ENCODE measurements around the gene IRS1.
A peak's percentile ranks its signal among the peaks of the same experiment; 100 is the strongest.

Gene IRS1

DNA sequence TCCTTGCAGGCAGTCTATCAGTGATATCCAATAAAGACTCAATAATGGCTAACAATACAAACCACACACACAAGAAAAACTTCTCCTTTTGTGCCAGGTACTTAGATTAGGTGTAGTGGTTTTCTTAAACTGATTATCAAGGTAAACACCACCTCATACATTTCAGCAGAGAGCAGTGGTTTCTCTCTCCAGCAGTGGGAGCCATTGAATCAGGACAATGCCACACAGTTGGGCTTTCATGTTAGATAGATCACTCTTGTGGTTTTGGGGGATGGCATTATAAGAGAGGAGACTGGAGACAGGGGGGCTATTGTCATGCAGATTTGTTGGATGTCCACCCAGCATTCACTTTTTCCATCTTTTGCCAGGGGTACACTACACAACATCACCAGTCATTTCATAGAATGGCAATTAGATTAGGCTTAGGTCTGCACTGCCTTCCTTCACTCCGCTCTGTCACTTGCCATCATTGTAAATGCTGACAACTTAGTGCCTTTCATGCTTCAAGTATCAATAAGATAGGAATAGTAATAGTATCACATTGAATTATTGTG, 13.6 kb upstream of the IRS1 start:
- DNase-seq (ENCODE audit: low read depth in 3 of 3) = no peak

DNA sequence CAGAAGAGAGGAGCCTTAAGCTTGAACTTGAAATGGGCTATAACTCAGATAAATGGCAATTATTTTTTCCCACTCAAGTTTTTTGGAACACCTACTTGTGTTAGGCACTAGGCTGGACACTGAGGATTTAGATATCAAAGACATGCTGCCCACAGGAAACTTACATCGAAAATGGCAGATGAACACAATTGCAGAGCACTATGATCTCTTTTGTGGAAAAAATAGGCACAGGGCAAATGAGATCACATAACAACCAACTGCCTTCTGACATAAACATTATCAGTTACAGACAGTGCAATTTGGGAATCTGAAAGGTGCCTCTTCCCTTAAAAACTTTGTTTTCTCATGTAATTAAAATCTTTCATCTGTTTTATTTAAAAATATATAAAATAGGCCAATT, 3.8 kb upstream of the IRS1 start:
- DNase-seq (ENCODE audit: low read depth in 3 of 3) = no peak

DNA sequence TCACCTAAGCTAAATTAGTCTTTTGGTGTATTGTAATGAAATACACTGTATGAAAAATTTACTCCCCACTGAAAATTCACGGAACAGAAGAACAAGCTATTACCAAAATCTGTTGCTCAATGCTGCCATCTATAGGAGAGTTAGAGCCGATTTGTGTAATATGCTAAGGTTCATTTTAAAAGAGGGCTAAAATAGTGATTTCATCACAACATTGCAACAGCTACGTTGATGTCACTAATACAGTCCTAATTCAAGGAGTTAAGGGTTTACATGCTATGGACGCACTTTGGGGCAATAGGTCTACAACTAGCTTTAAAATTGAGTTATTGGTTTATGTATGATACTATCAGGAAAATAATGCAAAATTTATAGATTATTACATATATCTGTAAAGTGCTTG, 3.0 kb upstream of the IRS1 start:
- no peak for DNase-seq (ENCODE audit: low read depth in 3 of 3)

DNA sequence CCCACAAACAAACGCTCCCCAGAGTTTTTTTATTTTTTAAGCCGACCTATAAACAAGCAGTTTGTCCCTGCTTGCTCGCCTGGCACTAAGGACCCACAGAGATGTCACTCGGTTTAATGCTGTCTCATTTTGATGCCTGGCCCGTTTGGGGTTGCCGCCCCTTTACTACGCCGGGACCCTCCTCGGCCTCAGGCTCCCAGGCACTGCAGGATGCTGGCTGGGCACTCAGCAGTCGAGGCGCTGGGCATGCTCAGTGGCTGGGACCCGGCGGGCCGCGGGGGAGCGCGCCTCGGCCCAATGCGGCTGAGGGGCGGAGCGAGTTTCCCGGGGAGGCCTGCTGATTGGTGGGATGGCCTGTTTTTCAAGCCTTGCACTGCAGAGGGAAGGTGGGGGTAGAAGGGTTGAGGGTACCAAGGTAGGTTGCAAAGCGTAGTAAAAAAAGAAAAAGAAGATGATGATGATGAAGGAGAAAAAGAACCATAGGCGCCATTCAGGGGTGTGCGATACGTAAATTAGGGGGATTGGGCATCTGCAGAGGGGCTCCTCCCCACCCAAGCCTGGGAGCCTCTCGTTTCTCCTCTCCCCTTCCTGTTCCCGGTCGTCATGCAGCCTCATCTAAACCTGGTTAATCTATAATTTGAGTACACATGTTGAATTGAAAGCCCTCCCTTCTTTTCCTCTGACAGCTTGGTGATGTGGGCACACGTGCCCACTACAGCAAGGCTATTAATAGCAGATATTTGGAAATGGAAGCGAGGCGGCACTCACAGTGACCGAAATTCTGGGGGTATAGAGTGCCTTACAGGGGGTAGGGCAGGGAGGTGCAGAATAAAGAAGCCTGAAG, 1.5 kb upstream of the IRS1 start:
- peak; percentile 63 to 80 (median 69) for DNase-seq (ENCODE audit: low read depth in 3 of 3)

DNA sequence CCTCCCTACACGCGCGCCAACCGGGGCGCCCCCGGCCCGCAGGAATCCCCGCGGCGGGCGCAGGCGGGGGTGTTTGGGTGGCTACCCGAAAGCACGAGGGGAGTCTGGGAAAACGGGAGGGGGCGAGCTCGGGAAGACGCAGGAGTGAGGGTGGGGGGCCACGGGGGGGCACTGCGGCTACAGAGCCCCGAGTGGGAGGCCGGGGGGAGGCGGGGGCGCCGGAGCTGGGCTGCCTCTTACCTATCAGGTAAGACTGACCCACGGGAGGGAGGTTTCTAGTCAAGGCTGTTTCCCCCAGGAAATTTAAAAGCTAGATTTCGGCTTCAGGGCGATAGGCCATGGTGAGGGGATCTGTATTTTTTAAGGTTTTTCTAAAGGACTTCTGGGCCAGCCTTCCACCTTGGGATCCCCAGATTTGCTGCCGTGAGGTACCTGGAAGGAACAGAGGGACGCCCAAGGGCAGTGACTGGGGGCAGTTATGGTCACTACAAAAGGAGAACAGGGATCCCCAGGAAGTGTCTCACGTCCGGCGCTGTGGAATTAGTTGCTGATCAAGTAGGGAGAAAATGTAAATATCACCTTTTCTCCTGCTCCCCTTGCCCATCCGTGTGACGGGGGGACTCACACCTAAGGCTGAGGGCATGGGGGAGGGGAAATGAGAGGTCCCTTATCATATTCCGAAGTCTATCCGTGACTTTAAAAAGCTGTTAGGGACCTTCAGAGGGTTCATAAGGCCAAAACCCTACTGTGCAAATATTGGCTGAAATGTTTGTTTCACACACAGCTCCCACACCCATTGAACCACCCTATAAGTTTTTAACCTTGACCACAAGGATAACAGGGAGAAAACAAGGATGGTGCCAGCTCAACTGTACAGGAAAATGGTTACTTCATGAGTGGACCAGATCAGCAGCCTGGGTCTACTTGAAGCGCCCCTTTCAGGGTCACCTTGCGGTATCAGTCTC, 638 bp upstream of the IRS1 start:
- DNase-seq (ENCODE audit: low read depth in 3 of 3) = no peak

DNA sequence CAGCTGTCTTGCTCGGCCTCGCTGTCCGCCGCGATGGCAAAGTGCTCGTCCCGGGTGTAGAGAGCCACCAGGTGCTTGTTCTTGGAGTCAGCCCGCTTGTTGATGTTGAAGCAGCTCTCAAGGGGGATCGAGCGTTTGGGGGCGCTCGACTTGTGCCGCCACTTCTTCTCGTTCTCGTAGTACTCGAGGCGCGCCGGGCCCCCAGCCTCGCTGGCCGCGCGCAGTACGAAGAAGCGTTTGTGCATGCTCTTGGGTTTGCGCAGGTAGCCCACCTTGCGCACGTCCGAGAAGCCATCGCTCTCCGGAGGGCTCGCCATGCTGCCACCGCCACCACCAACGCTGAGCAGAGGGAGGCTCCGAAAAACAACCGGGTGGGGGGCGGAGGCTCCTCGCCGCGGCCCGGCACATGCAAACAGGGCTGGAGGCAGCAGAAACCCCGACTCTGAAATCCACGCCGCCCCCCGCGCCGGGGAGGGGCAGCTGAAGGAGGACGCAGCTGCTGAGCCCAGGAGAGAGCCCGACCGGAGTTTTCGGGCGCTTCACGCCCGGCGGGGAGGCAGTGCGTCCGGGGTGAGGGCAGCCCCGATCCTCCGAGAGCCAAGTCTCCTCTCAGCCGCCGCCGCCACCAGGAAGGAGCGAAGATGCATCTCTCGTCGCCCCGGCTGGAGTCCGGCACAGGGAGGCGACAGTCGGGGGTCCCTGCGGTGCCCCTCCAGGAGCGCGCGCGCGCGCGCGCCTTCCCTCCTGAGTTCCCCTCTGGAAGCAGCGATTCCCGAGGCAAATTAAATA, 1.0 kb downstream of the IRS1 start:
- no peak for DNase-seq (ENCODE audit: low read depth in 3 of 3)

DNA sequence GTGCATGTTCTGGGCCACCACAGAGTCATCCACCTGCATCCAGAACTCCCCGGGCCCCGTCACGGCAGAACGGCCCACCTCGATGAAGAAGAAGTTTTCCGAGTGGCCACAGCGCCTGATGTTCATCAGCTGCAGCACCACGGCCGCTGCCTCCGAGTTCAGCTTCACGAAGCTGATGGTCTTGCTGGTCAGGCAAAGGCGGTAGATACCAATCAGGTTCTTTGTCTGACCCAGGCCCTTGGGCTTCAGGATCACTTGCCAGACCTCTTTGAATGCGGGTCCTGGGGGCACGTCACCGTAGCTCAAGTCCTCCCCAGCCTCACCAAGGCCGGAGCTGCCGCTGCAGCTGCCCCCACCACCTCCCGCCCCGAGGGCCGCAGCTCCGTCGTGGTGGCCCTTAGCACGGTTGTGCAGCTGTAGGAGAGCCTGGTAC, 1.6 kb downstream of the IRS1 start:
- no peak for DNase-seq (ENCODE audit: low read depth in 3 of 3)

DNA sequence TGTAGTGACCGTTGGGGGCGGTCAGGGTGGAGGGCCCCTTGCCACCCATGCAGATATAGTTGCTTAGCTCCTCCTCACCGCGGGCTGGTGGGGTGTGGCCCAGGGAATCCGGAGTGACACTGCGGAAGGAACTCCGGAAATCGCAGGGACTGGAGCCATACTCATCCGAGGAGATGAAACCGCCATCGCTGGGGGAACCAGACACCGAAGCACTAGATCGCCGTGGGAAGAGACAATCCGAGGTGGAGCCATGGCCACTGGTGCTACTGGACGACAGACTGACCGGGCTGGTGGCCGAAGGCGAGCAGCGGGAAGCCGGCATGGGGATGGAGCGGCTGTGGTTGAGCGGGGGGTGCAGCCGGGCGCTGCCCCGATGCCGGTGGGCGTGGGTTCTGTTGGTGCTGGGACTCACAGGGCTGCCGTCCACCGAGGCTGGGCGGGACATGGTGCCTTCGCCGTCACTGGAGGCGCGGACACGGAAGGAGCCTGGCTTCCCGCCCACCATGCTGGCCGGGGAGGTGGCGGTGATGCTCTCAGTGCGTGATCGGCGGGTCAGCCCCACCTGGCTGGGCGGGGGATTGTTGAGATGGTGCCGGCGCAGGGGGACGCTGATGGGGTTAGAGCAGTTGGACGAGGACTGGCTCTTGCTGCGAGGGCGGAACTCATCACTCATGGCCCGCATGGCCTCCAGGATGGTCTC, 2.2 kb downstream of the IRS1 start:
- no peak for DNase-seq (ENCODE audit: low read depth in 3 of 3)

DNA sequence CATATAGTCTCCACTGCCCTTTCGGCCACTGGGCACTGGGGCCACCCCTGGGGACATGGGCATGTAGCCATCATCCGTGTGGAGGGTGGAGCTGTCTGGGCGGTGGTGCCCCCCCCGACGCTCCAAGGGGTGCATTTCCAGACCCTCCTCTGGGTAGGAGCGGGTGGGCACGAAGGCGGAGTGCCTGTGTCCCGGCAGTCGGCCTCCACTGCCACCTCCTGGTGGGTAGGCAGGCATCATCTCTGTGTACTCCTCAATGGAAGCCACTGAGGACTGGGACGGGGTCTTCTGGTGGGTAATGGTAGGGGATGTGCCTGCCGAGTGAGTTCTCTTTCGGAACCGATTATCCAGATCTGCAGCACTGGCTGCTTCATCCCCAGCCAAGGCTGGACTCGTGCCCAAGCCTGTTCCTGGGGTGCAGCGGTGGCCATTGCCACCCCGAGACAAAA, 2.8 kb downstream of the IRS1 start:
- DNase-seq (ENCODE audit: low read depth in 3 of 3) = no peak

DNA sequence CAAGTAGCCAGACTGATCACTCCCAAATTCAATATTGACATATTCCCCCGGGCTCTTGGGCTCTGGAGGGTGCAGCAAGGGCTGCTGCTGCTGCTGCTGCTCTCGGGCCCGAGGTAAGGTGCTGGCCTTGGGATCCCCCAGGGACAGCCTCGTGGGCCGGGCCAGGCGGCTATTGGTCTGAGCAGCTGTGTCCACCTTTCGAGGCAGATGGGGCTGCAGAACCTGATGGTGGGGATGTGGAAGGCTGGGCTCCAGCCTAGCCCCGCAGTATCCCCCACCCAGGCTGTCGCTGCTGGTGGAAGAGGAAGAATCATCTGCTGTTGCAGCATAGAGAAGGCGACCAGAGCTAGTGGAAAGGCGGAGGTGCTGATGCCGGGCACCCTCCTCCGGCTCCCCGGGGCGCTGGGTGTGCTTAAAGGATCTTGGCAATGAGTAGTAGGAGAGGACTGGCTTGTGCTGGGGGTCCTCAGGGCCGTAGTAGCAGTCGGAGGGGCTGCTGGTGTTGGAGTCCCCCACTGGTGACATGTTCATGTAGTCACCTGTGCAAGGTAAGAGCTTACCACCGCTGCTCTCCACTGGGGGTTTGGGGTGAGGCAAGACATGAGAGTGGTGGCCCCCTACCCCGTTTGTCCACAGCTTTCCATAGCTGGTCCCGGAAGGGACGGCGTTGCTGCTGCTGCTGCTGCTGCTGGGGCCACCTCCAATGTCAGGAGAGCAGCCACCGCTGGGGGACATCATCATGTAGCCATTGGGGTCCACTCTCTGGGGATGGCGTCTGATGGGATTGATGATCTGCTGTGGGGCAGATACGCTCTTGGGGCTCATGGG, 3.4 kb downstream of the IRS1 start:
- DNase-seq (ENCODE audit: low read depth in 3 of 3) = no peak

DNA sequence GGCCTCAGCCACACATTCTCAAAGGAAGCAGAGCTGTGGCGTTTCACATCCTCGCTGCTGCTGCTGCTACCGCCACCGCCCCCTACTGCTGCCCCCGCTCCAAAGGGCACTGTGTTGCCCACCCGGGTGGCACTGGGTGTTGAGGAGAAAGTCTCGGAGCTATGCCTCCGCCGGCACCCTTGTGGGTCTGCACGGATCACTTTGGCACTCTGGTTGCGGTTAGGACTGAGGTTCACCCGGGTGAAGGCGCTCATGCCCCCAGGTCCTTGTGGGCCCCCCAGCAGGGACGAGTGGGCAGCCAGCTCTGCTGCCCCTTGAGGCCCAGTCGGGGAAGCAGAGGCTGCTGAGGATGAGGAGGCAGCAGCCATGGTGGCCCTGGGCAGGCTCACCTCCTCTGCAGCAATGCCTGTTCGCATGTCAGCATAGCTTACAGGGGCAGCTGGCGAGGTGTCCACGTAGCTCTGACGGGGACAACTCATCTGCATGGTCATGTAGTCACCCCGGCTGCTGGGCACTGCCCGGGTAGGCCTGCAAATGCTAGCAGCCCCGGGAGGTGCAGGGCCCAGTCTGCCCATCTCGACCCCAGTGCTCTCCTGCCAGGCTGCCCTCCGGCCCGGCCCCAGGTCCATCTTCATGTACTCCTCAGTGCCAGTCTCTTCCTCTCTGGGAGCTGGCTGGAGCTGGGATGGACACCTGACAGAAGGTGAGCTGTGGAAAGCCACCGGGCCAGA, 4.2 kb downstream of the IRS1 start:
- no peak for DNase-seq (ENCODE audit: low read depth in 3 of 3)

DNA sequence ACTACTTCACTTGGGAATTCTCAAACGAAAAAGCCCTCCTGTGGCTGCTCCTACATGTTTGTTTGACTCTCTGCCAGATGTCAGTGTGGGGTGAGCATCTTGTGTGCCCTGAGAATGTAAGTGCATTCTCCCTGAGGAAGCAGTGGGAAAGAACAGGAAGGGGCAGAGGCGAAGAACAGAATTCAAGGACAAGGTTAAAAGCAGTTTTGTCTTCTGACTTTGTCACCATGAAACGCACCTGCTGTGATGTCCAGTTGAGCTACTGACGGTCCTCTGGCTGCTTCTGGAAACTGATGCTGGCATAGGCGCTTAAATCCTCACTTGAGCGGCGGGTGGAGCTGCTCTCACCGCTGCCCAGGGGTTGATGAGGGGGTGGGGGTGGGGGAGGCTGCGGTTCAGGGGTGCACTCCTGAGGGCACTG, 4.9 kb downstream of the IRS1 start:
- DNase-seq (ENCODE audit: low read depth in 3 of 3) = no peak

DNA sequence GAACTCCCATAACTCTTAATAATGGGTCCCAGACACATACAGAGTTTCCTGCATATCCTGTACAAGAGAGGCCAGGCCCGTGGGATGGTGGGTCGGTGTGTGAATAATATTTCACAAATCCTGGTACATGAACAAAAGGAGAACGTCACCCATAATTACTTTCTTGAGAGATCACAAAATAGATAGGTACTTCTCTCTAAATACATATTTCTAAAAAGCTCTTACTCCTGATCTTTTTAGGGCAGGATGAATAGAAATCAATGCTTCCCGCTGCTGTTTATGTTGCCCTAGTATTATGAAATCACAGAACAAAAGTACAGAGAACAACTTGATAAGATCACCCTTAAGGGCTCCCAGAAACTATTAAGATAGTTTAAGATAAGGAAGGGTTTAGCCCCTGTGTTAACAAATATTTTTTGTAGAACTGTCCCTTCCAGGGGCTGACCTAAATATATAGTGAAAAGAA, 5.4 kb downstream of the IRS1 start:
- DNase-seq (ENCODE audit: low read depth in 3 of 3) = no peak

DNA sequence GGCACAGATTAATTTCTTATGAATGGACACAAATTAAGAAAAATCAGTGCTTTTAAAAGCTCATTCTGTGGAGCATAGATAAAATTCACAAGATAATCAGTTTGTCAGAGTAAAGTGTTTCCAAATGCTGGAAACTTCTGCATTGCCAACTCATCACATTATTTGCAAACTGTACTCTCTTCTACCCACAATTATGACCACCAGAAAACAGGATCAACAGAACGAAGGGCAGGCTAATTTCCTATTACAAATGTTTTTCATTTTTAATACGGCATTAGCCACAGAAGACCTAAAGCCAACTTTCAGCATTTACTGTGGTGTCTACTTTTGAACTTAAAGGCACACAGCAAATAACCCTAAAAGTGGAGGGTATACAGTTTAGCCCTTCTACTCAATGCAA, 6.0 kb downstream of the IRS1 start:
- DNase-seq (ENCODE audit: low read depth in 3 of 3) = no peak

DNA sequence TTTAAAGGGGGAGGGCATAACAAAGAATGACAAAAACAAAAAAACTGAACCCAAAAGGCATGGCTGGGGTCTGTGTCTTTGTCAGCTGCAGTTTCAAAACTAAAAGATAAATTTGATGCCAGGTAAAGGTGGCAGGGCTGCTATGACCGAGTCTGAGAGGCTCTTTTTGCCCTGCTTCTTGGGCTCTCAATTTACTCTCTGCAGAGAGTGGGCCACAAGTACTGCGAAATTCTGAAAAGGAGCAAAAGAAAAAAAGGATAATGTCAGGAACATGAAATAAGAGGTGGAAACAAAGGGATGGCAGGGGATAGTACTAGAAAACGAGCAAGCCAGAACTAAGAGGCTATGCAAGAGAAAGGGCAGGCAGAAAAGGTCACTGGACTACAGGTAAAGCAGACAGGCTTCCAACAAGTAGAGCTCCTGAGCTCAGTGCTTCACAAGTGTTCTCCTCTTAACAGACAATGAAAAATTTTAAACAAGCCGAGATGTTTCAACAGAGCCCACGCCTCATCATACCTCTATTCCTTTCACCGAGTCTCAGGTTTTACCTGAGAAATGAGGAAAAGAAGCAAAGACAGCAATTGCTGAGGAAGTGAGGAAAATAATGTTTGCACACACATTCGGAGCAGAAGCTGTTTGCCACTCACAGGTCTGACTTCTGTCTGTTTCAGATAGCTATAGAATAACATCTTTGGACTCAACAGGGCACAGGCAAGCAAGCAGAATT, 7.3 kb downstream of the IRS1 start:
- DNase-seq (ENCODE audit: low read depth in 3 of 3) = no peak

DNA sequence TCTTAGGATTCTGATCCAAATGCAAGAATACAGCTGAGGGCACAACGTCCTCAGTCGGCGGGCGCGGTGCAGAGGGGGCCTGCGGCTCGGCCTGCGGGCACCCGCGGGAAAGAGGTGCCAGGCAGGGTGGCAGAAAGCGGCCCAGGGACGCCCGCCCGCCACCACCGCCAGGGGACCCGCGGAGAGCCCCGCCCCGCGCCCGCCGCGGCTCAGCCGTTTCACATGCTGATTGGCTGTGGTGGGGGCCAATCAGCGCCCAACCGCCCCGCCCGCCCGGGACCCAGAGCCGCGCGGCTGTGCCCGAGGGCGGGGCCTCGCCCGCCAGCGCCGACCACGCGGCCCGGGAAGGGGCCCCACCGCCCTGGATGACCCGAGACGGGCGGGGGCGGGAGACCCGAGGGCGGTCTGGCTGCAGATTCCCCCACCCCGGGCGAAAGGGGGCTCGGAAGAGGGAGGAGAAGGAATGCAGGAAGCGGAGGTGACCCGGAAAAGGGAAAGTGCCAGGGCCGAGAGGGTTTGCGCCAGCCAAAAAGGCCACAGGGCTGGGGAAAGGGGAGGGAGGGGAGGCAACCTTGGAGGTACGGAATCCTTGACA, 8.0 kb downstream of the IRS1 start:
- peak; percentile 83 to 90 (median 87) for DNase-seq (ENCODE audit: low read depth in 3 of 3)

DNA sequence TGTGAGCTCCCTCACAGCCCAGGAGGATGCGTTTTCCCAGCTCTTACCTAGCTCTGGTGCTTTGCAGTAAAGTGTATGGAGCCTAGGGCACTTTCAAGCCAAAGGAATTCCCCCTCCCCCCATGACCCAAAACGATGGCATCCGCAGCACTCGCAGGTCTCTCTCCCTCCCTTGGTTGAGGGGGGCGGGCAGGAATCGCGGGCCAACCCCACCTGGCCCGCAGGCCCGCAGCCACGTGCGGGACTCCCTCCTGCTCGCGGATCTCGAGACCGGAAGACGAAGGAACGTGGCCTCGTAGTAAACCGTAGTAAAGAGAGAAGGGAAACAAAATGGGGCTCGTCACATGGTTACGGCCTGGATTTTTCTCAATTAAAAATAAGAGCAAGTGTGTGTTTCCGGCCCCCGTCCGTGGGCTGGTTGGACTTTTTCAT, 8.5 kb downstream of the IRS1 start:
- peak in 1 of 3 donors; percentile 25 for DNase-seq (ENCODE audit: low read depth in 3 of 3)

DNA sequence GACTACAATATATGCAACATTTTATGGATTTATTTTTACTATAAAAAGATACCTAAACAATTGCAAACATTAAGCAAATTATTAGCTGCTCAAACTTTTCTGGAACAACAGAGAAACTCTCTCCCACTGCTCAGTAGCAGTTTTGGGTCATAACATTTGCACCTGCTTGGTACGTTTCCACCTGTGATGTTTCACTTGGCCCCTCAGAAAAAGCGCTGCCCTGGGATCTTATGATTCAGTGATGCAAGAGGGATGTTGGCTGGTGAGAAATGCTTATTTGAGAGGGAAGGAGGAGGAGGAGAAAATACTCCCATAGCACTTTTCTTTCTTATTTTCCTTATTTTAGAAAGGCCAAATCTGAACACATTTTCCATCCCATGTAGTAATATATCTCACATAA, 9.2 kb downstream of the IRS1 start:
- DNase-seq (ENCODE audit: low read depth in 3 of 3) = no peak
